AG04449 (cell line): ENCODE data around the gene NEURL1B.

Experiments used
- CTCF ChIA-PET: fragments of 350-600 bp; formaldehyde crosslinking; extraction: SDS; loops from one replicate; lab custom pipeline; 2021; ENCODE audit warnings: antibody characterized with exemption; lab: Yijun Ruan, JAX
- POLR2A ChIA-PET: fragments of 400-600, 350-600 bp; formaldehyde crosslinking; extraction: SDS; loops from one replicate; lab custom pipeline; 2020; ENCODE audit warnings: antibody characterized with exemption, inconsistent platforms; lab: Yijun Ruan, JAX
- DNase-seq: peaks from one replicate; pipeline ENCODE4 v3.0.0-alpha.2; 2010; ENCODE audit warnings: low read depth, low spot score
- H3K4me3 ChIP-seq: 2 replicates; pipeline ENCODE4 v1.5.1; 2011; ENCODE audit warnings: low read depth, mild to moderate bottlenecking, control low read depth, low read length
- CTCF ChIP-seq: IDR thresholded peaks from one replicate; pipeline ENCODE4 v1.5.1; 2011; ENCODE audit warnings: mild to moderate bottlenecking, moderate library complexity, low read length, control low read depth, inconsistent platforms; ENCODE audit not compliant: insufficient read depth; ENCODE audit errors: missing control alignments

Gene NEURL1B

GRCh38 chr5:172713809-172714490, 72.9 kb downstream of the NEURL1B start:
- no peak overlapping the region for H3K4me3 ChIP-seq
- DNase-seq = no peak
- ChIA-PET CTCF (interaction anchor here (0.7 to 11.7 kb wide), 76 partner anchors 8 to 571 kb away, joined by 3 to 595 read pairs (median 7); partner anchors contain the start of genes ATP6V0E1, BNIP1, DUSP1 and RPL26L1), POLR2A (interaction anchor here (0.5 to 1.6 kb wide), 4 partner anchors 51 to 217 kb away, joined by 3 to 20 read pairs (median 10); partner anchors contain the start of gene DUSP1)
- no peak for TF ChIP-seq CTCF

DNA sequence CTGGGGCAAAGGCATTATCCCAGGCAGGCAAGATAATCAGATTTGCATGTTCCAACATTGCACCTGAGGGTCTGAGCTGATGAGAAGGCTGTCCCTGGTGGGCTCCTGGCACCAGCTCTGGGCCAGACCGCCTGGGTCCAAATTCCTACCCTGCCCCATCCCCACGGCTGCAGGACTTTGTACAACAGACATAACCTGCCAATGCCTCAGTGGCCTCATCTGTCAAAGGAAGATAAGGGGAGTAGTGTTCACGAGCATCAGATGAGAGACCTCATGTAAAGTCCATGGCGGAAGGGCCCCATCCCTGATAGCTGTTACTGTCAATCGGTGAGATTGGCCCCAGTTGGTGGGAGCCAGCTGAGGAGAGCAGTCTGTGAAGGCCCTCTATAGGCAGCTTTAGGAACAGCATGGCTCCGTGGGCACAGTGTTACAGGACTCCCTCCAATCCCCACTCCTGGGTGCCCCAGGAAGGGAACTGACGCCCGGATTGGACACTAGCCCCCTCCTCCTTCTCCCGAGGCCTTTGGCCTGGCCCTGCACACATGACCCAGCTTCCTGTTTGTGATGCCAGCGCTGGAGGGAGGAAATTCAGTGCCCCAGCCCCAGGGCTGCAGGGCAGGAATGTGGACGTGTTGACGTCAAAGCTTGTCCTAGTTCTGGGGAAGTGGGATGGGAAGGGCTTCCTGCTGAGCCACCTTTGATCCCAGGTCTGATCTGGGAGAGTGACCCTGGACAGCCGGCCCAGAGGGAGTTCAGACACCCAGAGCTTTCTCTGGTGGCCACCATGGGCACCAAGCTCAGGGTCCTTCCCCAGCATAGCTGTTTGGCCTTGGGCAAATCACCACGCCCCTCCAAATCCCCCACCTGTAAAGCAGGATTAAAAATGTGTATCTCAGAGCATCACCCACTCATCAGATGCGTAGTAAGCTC, 73.7 kb downstream of the NEURL1B start:
- CTCF ChIA-PET = interaction anchor here (0.8 to 11.7 kb wide), 67 partner anchors 9 to 882 kb away, joined by 3 to 595 read pairs (median 7); partner anchors contain the start of genes ATP6V0E1, DUSP1 and RPL26L1
- POLR2A ChIA-PET = interaction anchor here (1.2 to 1.6 kb wide), 5 partner anchors 50 to 244 kb away, joined by 5 to 20 read pairs (median 8); partner anchors contain the start of genes DUSP1 and RPL26L1
- no peak overlapping the region for H3K4me3 ChIP-seq
- DNase-seq = no peak
- TF ChIP-seq CTCF = peak; percentile 90

- no peak overlapping the region for H3K4me3 ChIP-seq
- DNase-seq = no peak
- no peak for TF ChIP-seq CTCF
- POLR2A ChIA-PET = interaction anchor here (1.2 to 1.6 kb wide), 5 partner anchors 50 to 244 kb away, joined by 5 to 20 read pairs (median 8); partner anchors contain the start of genes DUSP1 and RPL26L1
- CTCF ChIA-PET = interaction anchor here (0.9 to 11.7 kb wide), 56 partner anchors 9 to 554 kb away, joined by 3 to 595 read pairs (median 8); partner anchors contain the start of genes ATP6V0E1, DUSP1 and RPL26L1
These were observed 74.3 kb downstream of the NEURL1B start for GRCh38 chr5:172715421-172715780.

GRCh38 chr5:172715931-172716682, 75.0 kb downstream of the NEURL1B start:
- TF ChIP-seq CTCF = no peak
- POLR2A ChIA-PET = interaction anchor here (1.0 to 1.6 kb wide), 4 partner anchors 49 to 55 kb away, joined by 3 to 12 read pairs (median 7); partner anchors contain the start of gene DUSP1
- no peak overlapping the region for H3K4me3 ChIP-seq
- CTCF ChIA-PET = interaction anchor here (0.6 to 2.0 kb wide), 61 partner anchors 9 to 900 kb away, joined by 3 to 167 read pairs (median 7); partner anchors contain the start of genes ATP6V0E1, BOD1, DUSP1 and RPL26L1
- no peak for DNase-seq

- peak; percentile 24 for DNase-seq
- H3K4me3 ChIP-seq = no peak overlapping the region; the same call in 1 of the 2 replicates
- peak; percentile 81 for TF ChIP-seq CTCF
- ChIA-PET POLR2A (interaction anchor here (1.0 to 1.6 kb wide), 4 partner anchors 48 to 54 kb away, joined by 3 to 12 read pairs (median 7); partner anchors contain the start of gene DUSP1), CTCF (interaction anchor here (0.6 to 2.0 kb wide), 66 partner anchors 8 to 899 kb away, joined by 3 to 167 read pairs (median 7); partner anchors contain the start of genes ATP6V0E1, BOD1, DUSP1 and RPL26L1)
These were observed 75.8 kb downstream of the NEURL1B start for GRCh38 chr5:172716796-172717313.
